GM13977 (cell line): Measurements from ENCODE around the gene CORO1C.

ENCODE experiments used
- DNase-seq: peaks from one replicate; pipeline ENCODE4 v3.0.0; 2012; ENCODE audit warnings: low spot score
- in situ Hi-C: fragments of 300-500 bp; cut with MboI; formaldehyde crosslinking; loops from one replicate; pipeline ENCODE4 v1.12.0; 2022; ENCODE audit warnings: low sequenced_read_pairs, low pct_unique_long_range_greater_than_20kb, mixed read lengths, inconsistent platforms; ENCODE audit not compliant: unreplicated experiment
- TF ChIP-seq, protein P1 (sequence below): IDR thresholded peaks from 2 replicates; pipeline ENCODE4 v1.5.1; 2012; ENCODE audit warnings: mild to moderate bottlenecking, control low read depth; ENCODE audit not compliant: insufficient read depth; ENCODE audit errors: extremely low read depth, missing control alignments

CORO1C gene

GRCh38 chr12:108731105-108731865 is at the start of gene CORO1C:
Gene CORO1C, minus strand, starts transcription at chr12:108731518. Its CDS starts 30,200 bp downstream, at chr12:108701318.
- DNase-seq: peak; percentile 97
- in situ Hi-C loops: no loop called here

DNA sequence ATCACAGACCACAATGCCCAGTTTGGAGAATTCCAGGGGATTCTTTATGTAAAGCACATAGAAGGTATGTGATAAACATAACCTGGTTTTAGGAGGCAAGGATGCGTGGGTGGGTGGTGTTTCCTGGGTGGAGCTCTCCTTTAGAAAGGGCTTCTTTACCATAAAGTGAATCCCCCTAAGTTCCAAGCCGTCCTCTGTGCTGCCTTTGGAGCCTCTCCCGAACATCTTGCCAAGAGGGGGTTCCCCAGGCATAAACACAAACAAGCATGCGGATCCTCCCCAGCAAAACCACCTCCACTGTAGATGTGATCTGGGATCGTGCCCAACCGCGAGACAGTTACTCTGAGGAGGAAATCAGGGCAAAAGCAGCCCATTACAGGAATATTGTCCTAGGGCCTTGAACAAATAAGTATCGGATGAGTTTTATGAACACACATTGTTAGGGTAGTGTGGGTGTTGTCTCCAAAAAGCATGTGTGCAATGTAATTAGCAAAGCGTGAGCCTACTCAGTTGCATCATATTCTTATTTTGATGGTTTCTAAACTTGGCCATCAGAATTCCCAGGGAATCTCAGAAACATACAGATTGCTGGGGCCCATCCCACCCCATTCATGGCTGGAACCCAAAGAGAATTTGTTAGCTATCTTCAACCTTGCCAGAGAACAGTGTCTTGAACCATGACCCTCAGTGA is 48.8 kb upstream of the CORO1C start:
- DNase-seq: no peak
- in situ Hi-C loops: no loop called here
- TF ChIP-seq, protein P1, sequence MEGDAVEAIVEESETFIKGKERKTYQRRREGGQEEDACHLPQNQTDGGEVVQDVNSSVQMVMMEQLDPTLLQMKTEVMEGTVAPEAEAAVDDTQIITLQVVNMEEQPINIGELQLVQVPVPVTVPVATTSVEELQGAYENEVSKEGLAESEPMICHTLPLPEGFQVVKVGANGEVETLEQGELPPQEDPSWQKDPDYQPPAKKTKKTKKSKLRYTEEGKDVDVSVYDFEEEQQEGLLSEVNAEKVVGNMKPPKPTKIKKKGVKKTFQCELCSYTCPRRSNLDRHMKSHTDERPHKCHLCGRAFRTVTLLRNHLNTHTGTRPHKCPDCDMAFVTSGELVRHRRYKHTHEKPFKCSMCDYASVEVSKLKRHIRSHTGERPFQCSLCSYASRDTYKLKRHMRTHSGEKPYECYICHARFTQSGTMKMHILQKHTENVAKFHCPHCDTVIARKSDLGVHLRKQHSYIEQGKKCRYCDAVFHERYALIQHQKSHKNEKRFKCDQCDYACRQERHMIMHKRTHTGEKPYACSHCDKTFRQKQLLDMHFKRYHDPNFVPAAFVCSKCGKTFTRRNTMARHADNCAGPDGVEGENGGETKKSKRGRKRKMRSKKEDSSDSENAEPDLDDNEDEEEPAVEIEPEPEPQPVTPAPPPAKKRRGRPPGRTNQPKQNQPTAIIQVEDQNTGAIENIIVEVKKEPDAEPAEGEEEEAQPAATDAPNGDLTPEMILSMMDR: no peak

More at GRCh38 chr12:108731105-108731865, at the start of gene CORO1C:
- TF ChIP-seq, protein P1: peak; percentile 87

DNA sequence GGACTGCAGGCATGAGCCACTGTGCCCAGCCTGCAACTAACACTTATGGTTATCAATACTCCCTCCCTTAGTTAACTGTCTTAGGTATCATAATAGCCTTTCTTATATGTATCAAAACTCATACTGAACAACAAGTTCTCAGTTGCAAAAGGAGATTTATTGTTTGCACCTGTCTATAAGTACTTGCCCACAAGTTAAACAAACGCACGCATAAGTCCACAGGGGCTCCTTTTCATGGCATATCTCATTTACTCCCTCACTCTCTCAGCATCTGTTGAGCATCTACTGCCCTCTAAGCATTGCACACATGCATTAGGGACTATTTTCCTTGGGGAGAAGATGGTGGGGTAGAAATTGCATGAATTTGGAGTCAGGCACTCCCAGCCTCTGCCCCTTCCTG is 46.7 kb upstream of the CORO1C start:
- in situ Hi-C loops: no loop called here
- no peak for DNase-seq
- TF ChIP-seq, protein P1: no peak

DNA sequence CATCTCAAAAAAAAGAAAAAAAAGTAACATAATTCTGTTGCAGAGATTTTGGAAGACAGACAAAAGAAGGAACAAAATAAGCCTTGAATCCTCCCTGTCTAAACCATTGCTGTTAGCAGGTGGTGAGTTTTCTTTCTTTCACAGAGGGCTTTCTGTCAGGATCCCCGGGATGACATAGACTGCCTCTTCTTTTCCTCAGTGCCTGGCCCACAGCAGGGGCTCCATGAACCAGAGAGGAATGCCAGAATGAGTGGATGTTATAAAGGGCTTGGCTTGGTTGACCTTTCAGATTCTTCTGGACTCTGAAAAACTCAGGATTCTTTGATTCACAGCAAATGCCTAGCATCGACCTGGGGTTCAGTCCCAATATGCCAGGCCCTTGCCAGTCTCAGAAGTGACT is 45.8 kb upstream of the CORO1C start:
- in situ Hi-C loops: no loop called here
- TF ChIP-seq, protein P1: no peak
- DNase-seq: no peak

DNA sequence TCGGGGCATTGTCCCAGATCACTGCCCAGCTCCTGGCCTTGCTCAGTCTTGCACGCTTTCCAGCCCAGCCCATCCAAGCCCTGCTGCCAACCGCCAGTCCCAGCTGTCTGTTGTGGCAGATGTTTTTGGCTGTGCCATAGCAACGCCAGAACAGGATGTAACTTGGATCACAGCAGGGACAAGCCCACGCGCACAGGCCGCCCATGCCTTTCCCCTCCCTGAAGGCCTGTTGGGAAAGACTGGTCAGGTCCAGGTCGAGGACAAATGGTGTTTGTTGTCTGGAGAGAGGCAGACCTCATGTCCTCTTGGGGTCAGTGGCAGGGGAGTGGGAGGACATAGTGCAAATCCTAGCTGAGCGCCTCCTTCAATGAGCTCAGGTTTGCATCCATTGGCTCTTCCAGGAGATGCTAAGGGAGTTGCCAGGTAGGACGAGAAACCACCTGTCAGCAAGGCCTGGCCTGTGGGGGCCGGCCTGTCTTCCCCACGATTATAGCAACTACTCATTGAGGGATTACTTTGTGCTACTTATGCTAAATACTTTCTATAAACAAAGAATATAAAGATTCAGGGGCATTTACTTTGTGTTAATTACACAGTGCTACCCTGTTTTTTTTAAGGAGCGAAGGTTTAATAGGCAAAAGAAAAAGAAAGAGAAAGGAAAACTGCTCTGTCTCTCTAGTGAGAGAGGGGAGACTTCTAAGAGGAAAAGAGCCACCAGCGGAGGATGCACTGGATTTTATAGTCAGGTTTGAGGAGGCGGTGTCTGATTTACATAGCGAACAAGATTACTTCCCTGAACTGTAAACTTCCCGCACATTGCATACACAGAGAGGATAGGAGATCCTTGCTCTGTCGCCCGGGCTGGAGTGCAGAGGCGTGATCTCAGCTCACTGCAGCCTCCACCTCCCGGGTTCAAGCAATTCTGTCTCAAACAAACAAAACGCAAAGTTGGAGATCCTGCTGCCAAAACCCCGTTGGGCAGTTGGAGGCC is 42.8 kb upstream of the CORO1C start:
- DNase-seq: no peak
- in situ Hi-C loops: no loop called here
- TF ChIP-seq, protein P1: no peak

DNA sequence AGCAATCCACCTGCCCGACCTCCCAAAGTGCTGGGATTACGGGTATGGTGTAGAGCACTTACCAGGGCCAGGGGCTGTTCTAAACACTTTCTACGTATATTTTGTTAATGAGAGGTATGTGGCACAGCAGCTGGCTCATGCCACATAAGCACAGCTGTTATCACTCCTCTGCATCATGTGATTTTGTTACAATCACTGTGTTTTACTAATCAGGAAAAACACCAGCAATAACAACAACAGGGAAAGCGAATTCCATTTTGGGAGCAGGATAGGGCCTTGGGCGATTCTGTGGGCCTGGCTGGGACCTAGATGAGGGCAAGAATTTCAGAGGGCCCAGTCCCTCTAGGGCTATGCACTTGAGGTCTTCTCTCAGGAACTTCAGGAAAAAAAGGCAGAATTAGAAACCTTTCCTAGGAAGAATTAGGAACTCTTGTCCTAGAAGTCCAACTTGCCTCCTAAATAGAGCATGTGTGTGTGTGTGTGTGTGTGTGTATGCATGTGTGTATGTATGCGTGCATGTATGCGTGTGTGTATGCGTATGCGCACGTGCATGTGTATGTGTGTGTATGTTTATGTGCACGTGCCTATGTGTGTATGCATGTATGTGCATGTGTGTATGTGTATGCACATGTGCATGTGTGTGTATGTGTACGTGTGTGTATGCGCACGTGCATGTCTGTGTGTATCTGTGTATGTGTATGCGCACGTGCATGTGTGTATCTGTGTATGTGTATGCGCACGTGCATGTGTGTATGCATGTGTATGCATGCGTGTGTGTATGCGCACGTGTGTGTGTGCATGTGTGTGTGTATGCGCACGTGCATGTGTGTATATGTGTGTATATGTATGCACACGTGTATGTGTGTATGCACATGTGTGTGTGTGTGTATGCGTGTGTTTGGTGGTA is 41.8 kb upstream of the CORO1C start:
- DNase-seq: no peak
- TF ChIP-seq, protein P1: no peak
- in situ Hi-C loops: no loop called here
